IPS-18a (cell line): ENCODE measurements around the gene HINFP.

Source experiments
- H3K27ac ChIP-seq: one replicate; pipeline ENCODE4 v1.5.1; 2013; ENCODE audit warnings: low read length
- H3K27me3 ChIP-seq: one replicate; pipeline ENCODE4 v1.6.1; 2013; ENCODE audit warnings: mild to moderate bottlenecking, low read length; ENCODE audit not compliant: control insufficient read depth, insufficient read depth
- H3K36me3 ChIP-seq: one replicate; pipeline ENCODE4 v1.6.1; 2013; ENCODE audit warnings: low read depth, low read length; ENCODE audit not compliant: control insufficient read depth
- H3K4me1 ChIP-seq: one replicate; pipeline ENCODE4 v1.6.1; 2013; ENCODE audit warnings: low read depth, low read length; ENCODE audit not compliant: control insufficient read depth
- H3K4me3 ChIP-seq: one replicate; pipeline ENCODE4 v1.5.1; 2013; ENCODE audit warnings: low read length
- H3K9ac ChIP-seq: one replicate; pipeline ENCODE4 v1.6.1; 2013; ENCODE audit warnings: mild to moderate bottlenecking, low read length, moderate library complexity
- H3K9me3 ChIP-seq: one replicate; pipeline ENCODE4 v1.6.1; 2013; ENCODE audit warnings: low read depth, low read length; ENCODE audit not compliant: control insufficient read depth

Gene HINFP

GRCh38 chr11:119168471-119169281, 47.3 kb downstream of the HINFP start, which contains the start of gene NLRX1:
NLRX1 (plus strand) TSS chr11:119168725; CDS start chr11:119171404, 2,679 bp downstream.
- peak within 1 kb of the TSS; percentile 70 for H3K27ac ChIP-seq
- peak within 1 kb of the TSS; percentile 82 for H3K9ac ChIP-seq

GRCh38 chr11:119169282-119169719, 47.9 kb downstream of the HINFP start:
- Histone ChIP-seq H3K9me3 (no peaks in the 10 kb centered on the region), H3K4me1 (peaks cover 7% of the 10 kb centered on the region), H3K36me3 (peaks cover 3% of the 10 kb centered on the region), H3K27me3 (no peaks in the 10 kb centered on the region), H3K27ac (peak overlapping the region; percentile 70), H3K9ac (peak overlapping the region; percentile 82), H3K4me3 (peak overlapping the region; percentile 68)

More at GRCh38 chr11:119168471-119169281, 47.3 kb downstream of the HINFP start, which contains the start of gene NLRX1:
- no peaks in the 10 kb centered on the region for H3K27me3 ChIP-seq
- no peaks in the 10 kb centered on the region for H3K9me3 ChIP-seq
- no peaks in the 10 kb centered on the region for H3K36me3 ChIP-seq
- peaks cover 7% of the 10 kb centered on the region for H3K4me1 ChIP-seq
- peak within 1 kb of the TSS; percentile 68 for H3K4me3 ChIP-seq

- H3K36me3 ChIP-seq: peaks cover 10% of the 10 kb centered on the region
- H3K27me3 ChIP-seq: no peaks in the 10 kb centered on the region
- no peak overlapping the region for H3K9ac ChIP-seq
- no peak overlapping the region for H3K4me3 ChIP-seq
- H3K9me3 ChIP-seq: no peaks in the 10 kb centered on the region
- H3K27ac ChIP-seq: no peak overlapping the region
- no peaks in the 10 kb centered on the region for H3K4me1 ChIP-seq
Observed at GRCh38 chr11:119172513-119172912, 51.1 kb downstream of the HINFP start.

- Histone ChIP-seq H3K9ac (no peak overlapping the region), H3K27me3 (no peaks in the 10 kb centered on the region), H3K27ac (no peak overlapping the region), H3K4me3 (no peak overlapping the region), H3K36me3 (peaks cover 10% of the 10 kb centered on the region), H3K4me1 (no peaks in the 10 kb centered on the region), H3K9me3 (no peaks in the 10 kb centered on the region)
Observed at GRCh38 chr11:119173453-119173852, 52.1 kb downstream of the HINFP start.

- Histone ChIP-seq H3K9me3 (no peaks in the 10 kb centered on the region), H3K9ac (no peak overlapping the region), H3K36me3 (peaks cover 10% of the 10 kb centered on the region), H3K27me3 (no peaks in the 10 kb centered on the region), H3K27ac (no peak overlapping the region), H3K4me1 (no peaks in the 10 kb centered on the region), H3K4me3 (no peak overlapping the region)
Observed at GRCh38 chr11:119175493-119176077, 54.2 kb downstream of the HINFP start.

- no peaks in the 10 kb centered on the region for H3K27me3 ChIP-seq
- no peaks in the 10 kb centered on the region for H3K4me1 ChIP-seq
- no peak overlapping the region for H3K4me3 ChIP-seq
- no peak overlapping the region for H3K27ac ChIP-seq
- H3K36me3 ChIP-seq: peaks cover 12% of the 10 kb centered on the region
- no peaks in the 10 kb centered on the region for H3K9me3 ChIP-seq
- no peak overlapping the region for H3K9ac ChIP-seq
Observed at GRCh38 chr11:119178166-119178680, 56.8 kb downstream of the HINFP start.

GRCh38 chr11:119179342-119179741, 58.0 kb downstream of the HINFP start:
- no peaks in the 10 kb centered on the region for H3K9me3 ChIP-seq
- peaks cover 9% of the 10 kb centered on the region for H3K36me3 ChIP-seq
- no peak overlapping the region for H3K4me3 ChIP-seq
- no peaks in the 10 kb centered on the region for H3K27me3 ChIP-seq
- no peak overlapping the region for H3K9ac ChIP-seq
- H3K4me1 ChIP-seq: no peaks in the 10 kb centered on the region
- no peak overlapping the region for H3K27ac ChIP-seq

- Histone ChIP-seq H3K27ac (no peak overlapping the region), H3K4me3 (no peak overlapping the region), H3K9ac (no peak overlapping the region), H3K9me3 (no peaks in the 10 kb centered on the region), H3K36me3 (peaks cover 4% of the 10 kb centered on the region), H3K27me3 (no peaks in the 10 kb centered on the region), H3K4me1 (no peaks in the 10 kb centered on the region)
Observed at GRCh38 chr11:119179983-119180382, 58.6 kb downstream of the HINFP start.

GRCh38 chr11:119180729-119181676, 59.6 kb downstream of the HINFP start:
- Histone ChIP-seq H3K9ac (no peak overlapping the region), H3K4me3 (no peak overlapping the region), H3K9me3 (no peaks in the 10 kb centered on the region), H3K36me3 (peaks cover 3% of the 10 kb centered on the region), H3K27ac (no peak overlapping the region), H3K4me1 (no peaks in the 10 kb centered on the region), H3K27me3 (no peaks in the 10 kb centered on the region)

- peaks cover 3% of the 10 kb centered on the region for H3K36me3 ChIP-seq
- H3K4me3 ChIP-seq: no peak overlapping the region
- no peak overlapping the region for H3K27ac ChIP-seq
- H3K4me1 ChIP-seq: no peaks in the 10 kb centered on the region
- no peaks in the 10 kb centered on the region for H3K27me3 ChIP-seq
- H3K9me3 ChIP-seq: no peaks in the 10 kb centered on the region
- no peak overlapping the region for H3K9ac ChIP-seq
Observed at GRCh38 chr11:119181677-119182412, 60.5 kb downstream of the HINFP start.
